SK-N-MC (cell line): ENCODE results near the gene BAHD1.
A peak's percentile ranks its signal among the peaks of the same experiment; 100 is the strongest.

ENCODE experiments used
- DNase-seq: peaks from one replicate; pipeline ENCODE4 v3.0.0-alpha.2; 2011; ENCODE audit warnings: low read depth, low spot score
- H3K27ac ChIP-seq: fragments of 200-600 bp; sonication (generic); 2 replicates; pipeline ENCODE4 v1.5.1; 2016; ENCODE audit warnings: mixed run types
- H3K36me3 ChIP-seq: fragments of 200-600 bp; sonication (generic); 2 replicates; pipeline ENCODE4 v1.6.1; 2017; ENCODE audit warnings: antibody characterized with exemption, low read length, mixed read lengths; ENCODE audit not compliant: insufficient read depth
- H3K4me3 ChIP-seq: fragments of 200-600 bp; sonication (generic); 2 replicates; pipeline ENCODE4 v1.5.1; 2016
- H3K9ac ChIP-seq: fragments of 200-600 bp; sonication (generic); 2 replicates; pipeline ENCODE4 v1.8.0; 2017; ENCODE audit warnings: mixed run types, mixed read lengths; ENCODE audit not compliant: insufficient read length
- H3K9me3 ChIP-seq: fragments of 200-600 bp; sonication (generic); 2 replicates; pipeline ENCODE4 v1.6.1; 2017; ENCODE audit warnings: low read depth, mild to moderate bottlenecking, antibody characterized with exemption, low read length, moderate library complexity, mixed read lengths
- EZH2 ChIP-seq: fragments of 200-600 bp; sonication (generic); IDR thresholded peaks from one replicate; pipeline ENCODE4 v1.6.1; 2017; ENCODE audit warnings: antibody characterized with exemption
- FOXP2 ChIP-seq: optimal IDR thresholded peaks from 2 replicates; pipeline ENCODE3; 2011; ENCODE audit warnings: mild to moderate bottlenecking, moderate library complexity; ENCODE audit not compliant: insufficient read depth; ENCODE audit errors: extremely low read length, control extremely low read depth
- POLR2AphosphoS5 ChIP-seq: IDR thresholded peaks from 2 replicates; pipeline ENCODE4 v1.6.1; 2012; ENCODE audit warnings: mild to moderate bottlenecking, low read depth, low read length, borderline replicate concordance

The BAHD1 gene

DNA sequence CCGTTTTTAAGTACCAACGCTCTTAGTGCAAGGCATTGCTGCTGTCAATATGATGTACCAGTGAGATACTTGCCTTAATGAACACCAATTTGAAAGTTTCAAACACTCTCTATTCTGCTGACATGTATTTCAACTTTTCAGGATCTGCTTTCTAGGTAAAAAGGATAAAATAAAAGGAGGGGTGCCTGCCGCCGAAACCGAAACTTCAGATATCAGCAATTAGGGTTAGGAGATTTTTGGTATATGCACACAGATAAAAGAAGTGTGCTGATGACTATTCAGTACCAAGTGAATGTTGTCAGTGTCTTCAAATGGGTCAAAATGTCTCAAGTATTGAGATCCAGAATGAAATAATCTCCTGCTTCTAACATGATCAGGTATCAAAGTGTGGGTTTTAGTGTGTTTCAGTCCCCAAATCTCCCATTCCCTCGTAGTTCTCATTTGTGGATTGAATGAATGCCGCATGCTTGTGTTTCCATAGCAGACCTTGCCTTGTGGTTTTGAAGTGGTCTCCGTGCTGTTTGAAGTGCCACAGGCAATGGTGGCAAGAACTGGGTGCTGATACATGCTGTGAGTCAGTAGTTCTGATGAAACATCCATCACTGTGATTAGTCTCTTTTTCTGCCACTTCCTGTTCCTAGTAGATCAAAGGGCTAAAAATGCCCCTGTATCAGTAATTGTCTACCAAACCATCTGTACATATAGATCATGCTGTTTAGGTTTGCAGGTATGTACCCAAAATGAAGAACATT, 52.5 kb downstream of the BAHD1 start:
- H3K27ac ChIP-seq = no peak overlapping the region
- H3K9ac ChIP-seq = no peak overlapping the region
- no peaks in the 10 kb centered on the region for H3K36me3 ChIP-seq
- no peaks in the 10 kb centered on the region for H3K9me3 ChIP-seq
- 0 out of 2 replicates have a peak overlapping the region, but pooled peaks have one; percentile 27 for H3K4me3 ChIP-seq
- peak; percentile 2 for DNase-seq
- TF ChIP-seq POLR2AphosphoS5 = no peak
- no peak for TF ChIP-seq EZH2

GRCh38 chr15:40495516-40495915, 54.8 kb downstream of the BAHD1 start:
- no peak for DNase-seq
- Histone ChIP-seq H3K4me3 (no peak overlapping the region), H3K9me3 (no peaks in the 10 kb centered on the region), H3K36me3 (no peaks in the 10 kb centered on the region), H3K27ac (no peak overlapping the region), H3K9ac (no peak overlapping the region)
- TF ChIP-seq EZH2 = no peak
- TF ChIP-seq FOXP2 = no peak
- no peak for TF ChIP-seq POLR2AphosphoS5

- no peak overlapping the region for H3K4me3 ChIP-seq
- no peaks in the 10 kb centered on the region for H3K36me3 ChIP-seq
- TF ChIP-seq FOXP2 = no peak
- no peak for TF ChIP-seq POLR2AphosphoS5
- no peak for TF ChIP-seq EZH2
- no peaks in the 10 kb centered on the region for H3K9me3 ChIP-seq
- H3K9ac ChIP-seq = no peak overlapping the region
- DNase-seq = no peak
- no peak overlapping the region for H3K27ac ChIP-seq
Observed at GRCh38 chr15:40498418-40498817, 57.7 kb downstream of the BAHD1 start.

DNA sequence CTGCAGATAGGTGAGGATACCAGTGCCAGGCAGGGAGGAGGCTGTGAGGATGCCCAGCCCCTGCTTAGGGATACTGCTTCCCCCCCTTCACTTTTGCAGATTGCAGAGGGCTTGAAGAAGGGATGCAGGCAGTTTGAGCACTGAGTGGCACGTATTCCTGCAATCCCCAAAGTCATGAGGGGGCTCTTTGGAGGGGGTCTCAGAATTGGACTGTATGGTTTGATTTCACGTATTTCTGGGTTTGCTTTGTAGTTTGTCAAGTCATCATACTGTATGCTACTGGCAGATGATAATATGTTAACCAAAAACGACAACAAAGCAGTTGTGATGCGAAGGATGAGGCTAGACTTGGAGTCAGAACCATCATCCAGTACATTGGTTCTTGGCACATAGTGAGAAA, 58.1 kb downstream of the BAHD1 start:
- no peak for DNase-seq
- H3K9ac ChIP-seq = no peak overlapping the region
- no peak overlapping the region for H3K27ac ChIP-seq

GRCh38 chr15:40499931-40500330, 59.2 kb downstream of the BAHD1 start:
- H3K4me3 ChIP-seq = no peak overlapping the region
- no peak for DNase-seq
- TF ChIP-seq POLR2AphosphoS5 (no peak), EZH2 (no peak), FOXP2 (no peak)

More for the DNA sequence above, 58.1 kb downstream of the BAHD1 start:
- Histone ChIP-seq H3K4me3 (no peak overlapping the region), H3K36me3 (no peaks in the 10 kb centered on the region), H3K9me3 (no peaks in the 10 kb centered on the region)
- TF ChIP-seq EZH2 = no peak
- no peak for TF ChIP-seq FOXP2
- TF ChIP-seq POLR2AphosphoS5 = no peak

GRCh38 chr15:40500568-40501330, 60.0 kb downstream of the BAHD1 start:
- H3K9me3 ChIP-seq = no peaks in the 10 kb centered on the region
- no peak overlapping the region for H3K27ac ChIP-seq
- H3K36me3 ChIP-seq = no peaks in the 10 kb centered on the region
- DNase-seq = no peak
- H3K9ac ChIP-seq = no peak overlapping the region
- TF ChIP-seq EZH2 (no peak), FOXP2 (no peak), POLR2AphosphoS5 (no peak)
- no peak overlapping the region for H3K4me3 ChIP-seq

More at GRCh38 chr15:40499931-40500330, 59.2 kb downstream of the BAHD1 start:
- Histone ChIP-seq H3K9ac (no peak overlapping the region), H3K27ac (no peak overlapping the region), H3K9me3 (no peaks in the 10 kb centered on the region), H3K36me3 (no peaks in the 10 kb centered on the region)

- TF ChIP-seq FOXP2 (no peak), EZH2 (no peak), POLR2AphosphoS5 (no peak)
- no peak for DNase-seq
- Histone ChIP-seq H3K36me3 (no peaks in the 10 kb centered on the region), H3K27ac (no peak overlapping the region), H3K9me3 (no peaks in the 10 kb centered on the region), H3K9ac (no peak overlapping the region), H3K4me3 (no peak overlapping the region)
Observed at GRCh38 chr15:40501487-40501886, 60.7 kb downstream of the BAHD1 start.

- H3K36me3 ChIP-seq = no peaks in the 10 kb centered on the region
- H3K27ac ChIP-seq = no peak overlapping the region
- no peak for DNase-seq
- no peak overlapping the region for H3K9ac ChIP-seq
- no peak for TF ChIP-seq FOXP2
- no peak for TF ChIP-seq EZH2
- no peak for TF ChIP-seq POLR2AphosphoS5
- H3K4me3 ChIP-seq = no peak overlapping the region
- no peaks in the 10 kb centered on the region for H3K9me3 ChIP-seq
Observed at GRCh38 chr15:40506964-40507571, 66.3 kb downstream of the BAHD1 start.
